ENCODE data around the gene SLC43A3.

- no peak for TF ChIP-seq CTCF (IDR thresholded peaks at IDR 0.05)
- TF ChIP-seq POLR2AphosphoS5 (IDR thresholded peaks at IDR 0.05; ENCODE audit: low read depth, low read length), result no peak
- no peak for TF ChIP-seq TCF7L2 (IDR thresholded peaks at IDR 0.05; ENCODE audit: low read depth, low read length)
- no peak for TF ChIP-seq REST (IDR thresholded peaks at IDR 0.05; ENCODE audit: insufficient read depth in 1 of 2, low read depth in 2 of 2, low read length in 1 of 2)
- TF ChIP-seq SIN3A (IDR thresholded peaks at IDR 0.05; ENCODE audit: borderline replicate concordance, insufficient read depth, low read depth, low read length), result no peak
Observed at GRCh38 chr11:57392066-57392762, 34.7 kb downstream of the SLC43A3 start.

Measured in Panc1 (cell line).